ENCODE results near the gene SDK2.

DNA sequence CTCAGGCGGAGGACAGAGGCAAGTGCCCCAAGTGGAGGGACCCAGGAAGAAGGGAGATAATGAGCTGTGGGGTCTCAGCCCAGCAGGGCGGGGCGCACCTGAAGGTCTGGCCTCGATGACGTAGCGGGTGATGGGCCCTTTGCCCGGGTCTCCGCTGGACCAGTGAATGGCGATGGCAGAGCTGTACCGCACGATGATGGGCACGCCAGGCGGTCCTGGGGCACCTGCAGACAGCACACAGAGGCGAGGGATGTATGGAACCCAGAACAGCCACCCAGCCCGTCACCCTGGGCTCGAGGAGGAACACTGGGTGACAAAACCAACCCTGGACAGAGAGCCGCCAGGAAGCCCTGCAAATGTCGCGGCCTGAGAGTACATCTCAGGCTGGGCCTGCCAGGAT lies 286.3 kb downstream of the SDK2 start:
- TF ChIP-seq, protein P1, sequence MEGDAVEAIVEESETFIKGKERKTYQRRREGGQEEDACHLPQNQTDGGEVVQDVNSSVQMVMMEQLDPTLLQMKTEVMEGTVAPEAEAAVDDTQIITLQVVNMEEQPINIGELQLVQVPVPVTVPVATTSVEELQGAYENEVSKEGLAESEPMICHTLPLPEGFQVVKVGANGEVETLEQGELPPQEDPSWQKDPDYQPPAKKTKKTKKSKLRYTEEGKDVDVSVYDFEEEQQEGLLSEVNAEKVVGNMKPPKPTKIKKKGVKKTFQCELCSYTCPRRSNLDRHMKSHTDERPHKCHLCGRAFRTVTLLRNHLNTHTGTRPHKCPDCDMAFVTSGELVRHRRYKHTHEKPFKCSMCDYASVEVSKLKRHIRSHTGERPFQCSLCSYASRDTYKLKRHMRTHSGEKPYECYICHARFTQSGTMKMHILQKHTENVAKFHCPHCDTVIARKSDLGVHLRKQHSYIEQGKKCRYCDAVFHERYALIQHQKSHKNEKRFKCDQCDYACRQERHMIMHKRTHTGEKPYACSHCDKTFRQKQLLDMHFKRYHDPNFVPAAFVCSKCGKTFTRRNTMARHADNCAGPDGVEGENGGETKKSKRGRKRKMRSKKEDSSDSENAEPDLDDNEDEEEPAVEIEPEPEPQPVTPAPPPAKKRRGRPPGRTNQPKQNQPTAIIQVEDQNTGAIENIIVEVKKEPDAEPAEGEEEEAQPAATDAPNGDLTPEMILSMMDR (IDR thresholded peaks at IDR 0.05; ENCODE audit: low read depth, low read length, poor library complexity, severe bottlenecking), result no peak
- no peak for TF ChIP-seq EZH2phosphoT487 (IDR thresholded peaks at IDR 0.05; ENCODE audit: borderline replicate concordance, low read length)

Data from DOHH2 (cell line).